Endothelial cell of umbilical vein (primary cell): Measurements from ENCODE around the gene RAPGEF4. TPM values are rescaled to one million over a fixed set of nuclear protein-coding genes. Genes with fewer than 3 reads are reported as not detected.
A peak's percentile ranks its signal among the peaks of the same experiment; 100 is the strongest.

ENCODE experiments used
- BruUV-seq: library from RNA; stranded (reverse); fragments of 400-500 nt; replicated peaks from 2 replicates; lab custom pipeline; 2021; lab: Mats Ljungman, UMichigan
- CTCF ChIA-PET: fragments of 300-600, 350-600 bp; sonication (Branson Sonifier 250); formaldehyde crosslinking; loops from one replicate; lab custom pipeline; 2021; ENCODE audit warnings: antibody characterized with exemption, inconsistent platforms; lab: Charles Lee
- POLR2A ChIA-PET: fragments of 300-600, 350-600 bp; sonication (Branson Sonifier 250); formaldehyde crosslinking; loops from one replicate; lab custom pipeline; 2021; ENCODE audit warnings: antibody characterized with exemption, inconsistent platforms; lab: Charles Lee
- DNase-seq: peaks from one replicate; pipeline ENCODE4 v3.0.0-alpha.2; 2011; ENCODE audit warnings: low read depth, low spot score
- FAIRE-seq: peaks from 2 replicates; lab custom pipeline; 2011; peaks lifted over from hg19 to GRCh38; lab: Jason Lieb, UNC
- H2AFZ ChIP-seq: 2 replicates; pipeline ENCODE4 v1.6.0; 2012; ENCODE audit warnings: low read depth, low read length, control low read depth, inconsistent platforms
- H3K27ac ChIP-seq: 2 replicates; pipeline ENCODE4 v1.5.1; 2011; ENCODE audit warnings: low read depth, mild to moderate bottlenecking, control low read depth, low read length, moderate library complexity; ENCODE audit not compliant: insufficient read depth
- H3K27me3 ChIP-seq, 2 experiments: 2 replicates each; pipeline versions ENCODE4 v1.6.0 to v1.6.1; 2011; ENCODE audit warnings: low read length in 2 of 2, mixed read lengths in 1 of 2; ENCODE audit not compliant: control insufficient read depth in 2 of 2, insufficient read depth in 2 of 2
- H3K36me3 ChIP-seq, 2 experiments: 2 replicates in 1 of 2; 3 replicates in 1 of 2; pipeline ENCODE4 v1.5.1; 2011; ENCODE audit warnings: low read length in 2 of 2, mild to moderate bottlenecking in 1 of 2, moderate library complexity in 1 of 2; ENCODE audit not compliant: control insufficient read depth in 2 of 2, insufficient read depth in 2 of 2; ENCODE audit errors: extremely low read depth in 1 of 2
- H3K4me1 ChIP-seq: 3 replicates; pipeline ENCODE4 v1.5.1; 2011; ENCODE audit warnings: mild to moderate bottlenecking, low read length; ENCODE audit not compliant: control insufficient read depth, insufficient read depth; ENCODE audit errors: extremely low read depth
- H3K4me2 ChIP-seq: 2 replicates; pipeline ENCODE4 v1.6.1; 2011; ENCODE audit warnings: low read length, control low read depth, mixed read lengths; ENCODE audit not compliant: insufficient read depth
- H3K4me3 ChIP-seq, 3 experiments: fragments of 200-600 bp in 1 of 3; sonication (generic), shearing (Covaris generic) in 1 of 3; replicated peaks in 1 of 3; 2 replicates each; pipeline ENCODE4 v1.5.1; 2011 to 2016; ENCODE audit warnings: control low read depth in 3 of 3, low read length in 3 of 3, mild to moderate bottlenecking in 2 of 3, inconsistent platforms in 1 of 3, low read depth in 1 of 3, moderate library complexity in 1 of 3; ENCODE audit not compliant: insufficient read depth in 1 of 3
- H3K79me2 ChIP-seq: 2 replicates; pipeline ENCODE4 v1.6.0; 2012; ENCODE audit warnings: low read length, inconsistent platforms; ENCODE audit not compliant: control insufficient read depth, insufficient read depth
- H3K9ac ChIP-seq: replicated peaks from 2 replicates; pipeline ENCODE3; 2011; ENCODE audit warnings: low read length, control low read depth; ENCODE audit not compliant: insufficient read depth; ENCODE audit errors: extremely low read depth
- H3K9me1 ChIP-seq: replicated peaks from 3 replicates; pipeline ENCODE4 v1.6.0; 2011; ENCODE audit warnings: mild to moderate bottlenecking, low read length; ENCODE audit not compliant: control insufficient read depth, insufficient read depth; ENCODE audit errors: extremely low read depth
- H3K9me3 ChIP-seq: replicated peaks from 2 replicates; pipeline ENCODE4 v1.5.1; 2012; ENCODE audit warnings: low read length, inconsistent platforms; ENCODE audit not compliant: control insufficient read depth, insufficient read depth
- H4K20me1 ChIP-seq: replicated peaks from 2 replicates; pipeline ENCODE3; 2011; ENCODE audit warnings: mild to moderate bottlenecking, low read length; ENCODE audit not compliant: control insufficient read depth, insufficient read depth; ENCODE audit errors: extremely low read depth
- CTCF ChIP-seq, 2 donors: IDR thresholded peaks; 1 replicate in 1 of 2; 2 replicates in 1 of 2; pipeline ENCODE4 v1.5.1; 2011; ENCODE audit warnings: low read length in 2 of 2, mild to moderate bottlenecking in 2 of 2, moderate library complexity in 2 of 2, control low read depth in 1 of 2, inconsistent platforms in 1 of 2, low read depth in 1 of 2; ENCODE audit not compliant: insufficient read depth in 1 of 2; ENCODE audit errors: extremely low read depth in 1 of 2
- EZH2 ChIP-seq: IDR thresholded peaks from 2 replicates; pipeline ENCODE4 v1.6.1; 2012; ENCODE audit warnings: borderline replicate concordance, low read depth, mild to moderate bottlenecking, moderate library complexity, low read length, inconsistent platforms; ENCODE audit not compliant: severe bottlenecking
- FOS ChIP-seq: IDR thresholded peaks from 2 replicates; pipeline ENCODE4 v1.6.1; 2011; ENCODE audit warnings: mild to moderate bottlenecking, low read length, moderate library complexity, borderline replicate concordance; ENCODE audit not compliant: insufficient read depth
- GATA2 ChIP-seq: IDR thresholded peaks from 2 replicates; pipeline ENCODE4 v1.7.0; 2011; ENCODE audit warnings: low read depth, mild to moderate bottlenecking, moderate library complexity, mixed read lengths, low read length; ENCODE audit not compliant: insufficient read length, insufficient read depth
- JUN ChIP-seq: IDR thresholded peaks from 2 replicates; pipeline ENCODE4 v1.6.1; 2011; ENCODE audit warnings: borderline replicate concordance, low read depth; ENCODE audit not compliant: insufficient read length, insufficient read depth
- MYC ChIP-seq: IDR thresholded peaks from one replicate; pipeline ENCODE4 v1.6.1; 2011; ENCODE audit warnings: mild to moderate bottlenecking, low read depth, low read length
- POLR2A ChIP-seq: IDR thresholded peaks from 2 replicates; pipeline ENCODE4 v1.6.1; 2012; ENCODE audit warnings: low read depth, mild to moderate bottlenecking, control low read depth, low read length
- POLR2AphosphoS5 ChIP-seq: IDR thresholded peaks from 2 replicates; pipeline ENCODE4 v1.6.1; 2012; ENCODE audit warnings: low read depth, mild to moderate bottlenecking, control low read depth, low read length, moderate library complexity; ENCODE audit not compliant: insufficient read depth
- dilution Hi-C: fragments of 300-500 bp; cut with MboI; formaldehyde crosslinking; loops from one replicate; pipeline ENCODE4 v1.15.0; 2019; ENCODE audit warnings: low sequenced_read_pairs; ENCODE audit not compliant: extremely low pct_ligation_motif_present
- intact Hi-C: fragments of 100-400 bp; cut with micrococcal nuclease; formaldehyde crosslinking; loops from one replicate; pipeline ENCODE4 v1.10.0; 2022
- polyA plus RNA-seq, 4 experiments: library from polyadenylated mRNA; depleted of rRNA in 3 of 4; stranded (reverse) in 3 of 4; unstranded in 1 of 4; fragments of >200 nt; gene quantifications; 2 replicates each; pipeline versions ENCODE4 v1.2.1 to v1.2.3, GENCODE V29; 2011 to 2012; ENCODE audit warnings: missing spikeins in 1 of 4
- total RNA-seq: library from RNA; stranded (reverse); gene quantifications from 2 replicates; pipeline ENCODE4 v1.2.3, GENCODE V29; 2021

Gene RAPGEF4
- total and polyA plus RNA-seq, 2 donors (not counting 3 experiments of a cell fraction or from before 2014, with no cell fraction given), result 7.2 to 9.2 TPM

GRCh38 chr2:172701250-172701649, 34.4 kb upstream of the RAPGEF4 start:
- H3K27me3 ChIP-seq, result no peaks in the 10 kb centered on the region
- no peaks in the 10 kb centered on the region for H3K9me3 ChIP-seq
- intact Hi-C loops (no loop called here), dilution Hi-C loops (no loop called here)
- no peaks in the 10 kb centered on the region for H3K36me3 ChIP-seq
- TF ChIP-seq POLR2A, result no peak
- TF ChIP-seq GATA2, result peak; percentile 26
- peak; percentile 41 for TF ChIP-seq FOS
- H3K27ac ChIP-seq, result no peak overlapping the region
- H4K20me1 ChIP-seq, result no peaks in the 10 kb centered on the region
- H2AFZ ChIP-seq, result no peak overlapping the region
- no peaks in the 10 kb centered on the region for H3K9me1 ChIP-seq
- H3K79me2 ChIP-seq, result no peaks in the 10 kb centered on the region
- POLR2A ChIA-PET, result no interaction called here
- no peak overlapping the region for H3K9ac ChIP-seq
- H3K4me1 ChIP-seq, result peaks cover 18% of the 10 kb centered on the region
- H3K4me2 ChIP-seq, result no peak overlapping the region
- no peak overlapping the region for H3K4me3 ChIP-seq
- FAIRE-seq (peak; percentile 76), DNase-seq (peak; percentile 58)
- CTCF ChIA-PET, result interaction anchor here (0.6 to 1.9 kb wide), 5 partner anchors 8 to 574 kb away, joined by 3 to 14 read pairs (median 3); no protein-coding TSS in a partner anchor
- no TSS peak for BruUV-seq

GRCh38 chr2:172702451-172702850, 33.2 kb upstream of the RAPGEF4 start:
- TF ChIP-seq MYC, result no peak
- no peak for TF ChIP-seq POLR2A
- no peak for TF ChIP-seq EZH2
- no peak for TF ChIP-seq JUN
- TF ChIP-seq POLR2AphosphoS5, result no peak
- TF ChIP-seq FOS, result no peak
- TF ChIP-seq GATA2, result no peak
- no peak for TF ChIP-seq CTCF (IDR thresholded peaks at IDR 0.05; ENCODE audit: extremely low read depth in 1 of 2, insufficient read depth in 1 of 2, low read depth in 1 of 2, low read length in 2 of 2)
- Histone ChIP-seq H4K20me1 (no peaks in the 10 kb centered on the region), H2AFZ (no peak overlapping the region), H3K4me3 (no peak overlapping the region), H3K9me3 (no peaks in the 10 kb centered on the region), H3K79me2 (no peaks in the 10 kb centered on the region), H3K9ac (no peak overlapping the region), H3K27ac (no peak overlapping the region), H3K27me3 (peaks cover 0 to 3% of the 10 kb centered on the region in 2 experiments), H3K36me3 (no peaks in the 10 kb centered on the region), H3K9me1 (no peaks in the 10 kb centered on the region), H3K4me1 (peaks cover 18% of the 10 kb centered on the region), H3K4me2 (no peak overlapping the region)
- POLR2A ChIA-PET, result no interaction called here
- dilution Hi-C loops (no loop called here), intact Hi-C loops (no loop called here)
- DNase-seq (no peak), FAIRE-seq (no peak)
- no TSS peak for BruUV-seq
- CTCF ChIA-PET, result interaction anchor here (0.7 to 1.9 kb wide), 2 partner anchors 9 to 14 kb away, joined by 3 to 6 read pairs; no protein-coding TSS in a partner anchor
